Loucy (cell line): ENCODE results near the gene CNTNAP2.

Source experiments
- EZH2phosphoT487 ChIP-seq: fragments of 200-600 bp; IDR thresholded peaks from 2 replicates; pipeline ENCODE4 v1.6.1; 2018; ENCODE audit warnings: antibody characterized with exemption, mild to moderate bottlenecking, moderate library complexity, borderline replicate concordance
- TF ChIP-seq, protein P1 (sequence below): fragments of 200-600 bp; sonication (generic); conservative IDR thresholded peaks from 2 replicates; pipeline ENCODE4 v1.5.1; 2014; ENCODE audit warnings: mild to moderate bottlenecking, antibody characterized with exemption, low read length

DNA sequence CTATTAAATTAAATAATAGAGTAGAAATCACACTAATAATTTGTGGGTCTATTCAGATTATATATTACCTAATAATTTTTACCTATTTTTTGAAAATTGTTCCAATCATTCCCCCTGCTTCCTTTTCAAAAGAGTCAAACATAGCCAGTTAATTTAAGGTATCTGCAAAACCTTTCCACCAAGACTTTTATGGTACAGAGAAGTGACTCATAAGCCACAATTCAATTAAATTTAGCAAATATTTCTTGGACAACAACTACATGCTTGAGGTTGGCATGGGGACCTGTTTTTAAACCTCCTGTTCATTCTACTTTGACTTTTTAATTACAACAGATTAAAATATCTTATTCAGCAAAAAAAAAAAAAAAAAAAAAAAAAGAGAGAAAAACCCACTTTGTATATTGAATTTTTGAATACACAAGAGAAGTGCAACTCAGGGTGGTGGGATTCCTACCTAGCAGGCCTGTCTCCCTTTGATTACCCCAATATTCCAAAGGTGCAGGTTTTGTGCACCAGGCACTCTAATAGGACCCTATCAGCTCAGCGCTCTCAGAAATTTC lies 2172.1 kb downstream of the CNTNAP2 start:
- TF ChIP-seq, protein P1, sequence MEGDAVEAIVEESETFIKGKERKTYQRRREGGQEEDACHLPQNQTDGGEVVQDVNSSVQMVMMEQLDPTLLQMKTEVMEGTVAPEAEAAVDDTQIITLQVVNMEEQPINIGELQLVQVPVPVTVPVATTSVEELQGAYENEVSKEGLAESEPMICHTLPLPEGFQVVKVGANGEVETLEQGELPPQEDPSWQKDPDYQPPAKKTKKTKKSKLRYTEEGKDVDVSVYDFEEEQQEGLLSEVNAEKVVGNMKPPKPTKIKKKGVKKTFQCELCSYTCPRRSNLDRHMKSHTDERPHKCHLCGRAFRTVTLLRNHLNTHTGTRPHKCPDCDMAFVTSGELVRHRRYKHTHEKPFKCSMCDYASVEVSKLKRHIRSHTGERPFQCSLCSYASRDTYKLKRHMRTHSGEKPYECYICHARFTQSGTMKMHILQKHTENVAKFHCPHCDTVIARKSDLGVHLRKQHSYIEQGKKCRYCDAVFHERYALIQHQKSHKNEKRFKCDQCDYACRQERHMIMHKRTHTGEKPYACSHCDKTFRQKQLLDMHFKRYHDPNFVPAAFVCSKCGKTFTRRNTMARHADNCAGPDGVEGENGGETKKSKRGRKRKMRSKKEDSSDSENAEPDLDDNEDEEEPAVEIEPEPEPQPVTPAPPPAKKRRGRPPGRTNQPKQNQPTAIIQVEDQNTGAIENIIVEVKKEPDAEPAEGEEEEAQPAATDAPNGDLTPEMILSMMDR: no peak
- TF ChIP-seq EZH2phosphoT487: no peak
